HepG2 (cell line): ENCODE results near the gene ARHGAP9. TPM values are rescaled to one million over a fixed set of nuclear protein-coding genes. Genes with fewer than 3 reads are reported as not detected.
"Not testable (repeated sequence)": the region's sequence is repeated elsewhere in the genome, so short reads cannot be mapped to it uniquely, and the experiment has no call there.

Source experiments
- ATAC-seq: fragments of 200-7000 bp; cut with Tn5 transposase; 3 replicates; pipeline ENCODE4 v1.9.1; 2020; ENCODE audit warnings: mild to moderate bottlenecking, moderate library complexity
- BruUV-seq: library from RNA; stranded (reverse); fragments of 400-500 nt; replicated peaks from 2 replicates; lab custom pipeline; 2021; lab: Mats Ljungman, UMichigan
- CTCF ChIA-PET: fragments of 300-600 bp; formaldehyde crosslinking; extraction: SDS; loops from one replicate; lab custom pipeline; 2021; ENCODE audit warnings: low total read pairs, inconsistent platforms, low intra/inter-chr PET ratio; lab: Yijun Ruan, JAX
- POLR2A ChIA-PET: fragments of 350-600 bp; sonication (Branson Sonifier 250); formaldehyde crosslinking; loops from one replicate; lab custom pipeline; 2020; ENCODE audit warnings: antibody characterized with exemption, inconsistent platforms; lab: Yijun Ruan, JAX
- DNase-seq: peaks from one replicate; pipeline ENCODE4 v3.0.0-alpha.2; 2015; ENCODE audit warnings: low spot score
- FAIRE-seq: peaks from 3 replicates; lab custom pipeline; 2011; peaks lifted over from hg19 to GRCh38; lab: Jason Lieb, UNC
- H2AFZ ChIP-seq: one replicate; pipeline ENCODE4 v1.6.1; 2011; ENCODE audit warnings: low read length, inconsistent platforms
- H3K27ac ChIP-seq: fragments of 300-600 bp; 3 replicates; pipeline ENCODE4 v1.8.0; 2011; ENCODE audit warnings: mixed run types, mild to moderate bottlenecking, mixed read lengths, low read length, inconsistent platforms; ENCODE audit not compliant: insufficient read depth; ENCODE audit errors: extremely low read length
- H3K27me3 ChIP-seq, 2 experiments: fragments of 200-600 bp in 1 of 2; 2 replicates in 1 of 2; 3 replicates in 1 of 2; pipeline versions ENCODE4 v1.6.0 to v1.8.0; 2011; ENCODE audit warnings: low read length in 2 of 2, mild to moderate bottlenecking in 2 of 2, moderate library complexity in 2 of 2, inconsistent platforms in 1 of 2; ENCODE audit not compliant: insufficient read depth in 2 of 2, control insufficient read depth in 1 of 2
- H3K36me3 ChIP-seq, 2 experiments: fragments of 200-600 bp in 1 of 2; replicated peaks in 1 of 2; 2 replicates in 1 of 2; 3 replicates in 1 of 2; pipeline versions ENCODE4 v1.5.1 to v1.8.0; 2011; ENCODE audit warnings: low read length in 2 of 2, inconsistent platforms in 1 of 2; ENCODE audit not compliant: insufficient read depth in 2 of 2, control insufficient read depth in 1 of 2
- H3K4me1 ChIP-seq: 2 replicates; pipeline ENCODE4 v1.5.1; 2012; ENCODE audit warnings: low read length, inconsistent platforms; ENCODE audit not compliant: insufficient read depth
- H3K4me2 ChIP-seq: 2 replicates; pipeline ENCODE4 v1.6.0; 2011; ENCODE audit warnings: low read depth, low read length, inconsistent platforms
- H3K4me3 ChIP-seq, 3 experiments: fragments of 200-600 bp in 1 of 3; sonication (generic), shearing (Covaris generic) in 1 of 3; replicated peaks in 1 of 3; 2 replicates each; pipeline ENCODE4 v1.5.1; 2011 to 2016; ENCODE audit warnings: low read length in 3 of 3, inconsistent platforms in 2 of 3, low read depth in 2 of 3, mild to moderate bottlenecking in 2 of 3, control low read depth in 1 of 3, mixed read lengths in 1 of 3; ENCODE audit not compliant: insufficient read depth in 1 of 3
- H3K79me2 ChIP-seq: one replicate; pipeline ENCODE4 v1.6.1; 2011; ENCODE audit warnings: low read length, inconsistent platforms; ENCODE audit not compliant: insufficient read depth
- H3K9ac ChIP-seq: 2 replicates; pipeline ENCODE4 v1.6.0; 2011; ENCODE audit warnings: mild to moderate bottlenecking, low read depth, low read length, inconsistent platforms; ENCODE audit not compliant: insufficient read depth
- H3K9me3 ChIP-seq: 2 replicates; pipeline ENCODE4 v1.5.1; 2012; ENCODE audit warnings: mild to moderate bottlenecking, low read length
- H4K20me1 ChIP-seq: 2 replicates; pipeline ENCODE4 v1.6.0; 2011; ENCODE audit warnings: inconsistent platforms, mild to moderate bottlenecking, low read length, moderate library complexity; ENCODE audit not compliant: insufficient read depth
- FOSL2 ChIP-seq: sonication (generic); formaldehyde crosslinking; IDR thresholded peaks from 2 replicates; pipeline ENCODE4 v1.4.0; 2020; ENCODE audit warnings: missing genetic modification reagents
- FUBP1 ChIP-seq: sonication (generic); formaldehyde crosslinking; IDR thresholded peaks from 2 replicates; pipeline ENCODE4 v1.5.1; 2020; ENCODE audit warnings: missing genetic modification reagents, mild to moderate bottlenecking, borderline replicate concordance
- MED1 ChIP-seq: sonication (generic); formaldehyde crosslinking; IDR thresholded peaks from 2 replicates; pipeline ENCODE4 v1.4.0; 2020; ENCODE audit warnings: missing genetic modification reagents
- PAF1 ChIP-seq: IDR thresholded peaks from 2 replicates; pipeline ENCODE4 v1.6.1; 2016; ENCODE audit warnings: missing genetic modification reagents, missing compliant biosample characterization
- PHF8 ChIP-seq: sonication (generic); formaldehyde crosslinking; IDR thresholded peaks from 2 replicates; pipeline ENCODE4 v1.5.0; 2020; ENCODE audit warnings: missing genetic modification reagents
- POLR2A ChIP-seq, 2 experiments: IDR thresholded peaks; 2 replicates each; pipeline ENCODE4 v1.6.1; 2011; ENCODE audit warnings: low read depth in 2 of 2, low read length in 2 of 2, mild to moderate bottlenecking in 1 of 2, moderate library complexity in 1 of 2; ENCODE audit not compliant: insufficient read depth in 1 of 2
- POLR2AphosphoS5 ChIP-seq: IDR thresholded peaks from 2 replicates; pipeline ENCODE4 v1.6.1; 2012; ENCODE audit warnings: low read depth, low read length
- POLR2G ChIP-seq: fragments of 200-400 bp; formaldehyde crosslinking; IDR thresholded peaks from 2 replicates; pipeline ENCODE4 v1.6.1; 2018; ENCODE audit warnings: mild to moderate bottlenecking, low read depth, low read length, moderate library complexity
- RBFOX2 ChIP-seq: fragments of 200-400 bp; formaldehyde crosslinking; IDR thresholded peaks from 2 replicates; pipeline ENCODE4 v1.6.1; 2017; ENCODE audit warnings: low read depth, mild to moderate bottlenecking, low read length
- WGBS: methylation state at CpG from one replicate; pipeline ENCODE4 v1.1.6; 2017; ENCODE audit warnings: low lambda C conversion rate; 5-methylcytosine and 5-hydroxymethylcytosine counted together
- in situ Hi-C: cut with HindIII; loops from 2 replicates; pipeline ENCODE4 v1.10.0; 2017; ENCODE audit warnings: low pct_unique_long_range_greater_than_20kb; ENCODE audit not compliant: extremely low pct_ligation_motif_present
- intact Hi-C: fragments of 100-400 bp; cut with micrococcal nuclease; formaldehyde crosslinking; loops from one replicate; pipeline ENCODE4 v1.10.0; 2022; ENCODE audit not compliant: unreplicated experiment
- polyA plus RNA-seq, 8 experiments: library from polyadenylated mRNA; depleted of rRNA in 3 of 8; stranded (reverse) in 7 of 8; unstranded in 1 of 8; fragments of >200 nt; fragmentation: Illumina TruSeq in 4 of 8; extraction: Trizol in 4 of 8; gene quantifications; 2 replicates each; pipeline versions ENCODE4 v1.2.1 to v1.2.3, GENCODE V29; 2011 to 2016; ENCODE audit warnings: low read depth in 4 of 8, missing spikeins in 1 of 8, mixed read lengths in 1 of 8; ENCODE audit not compliant: insufficient read depth in 1 of 8
- total RNA-seq, 5 experiments: library from RNA; depleted of rRNA; stranded (reverse); fragments of >200 nt; fragmentation: Illumina TruSeq; extraction: Trizol; gene quantifications; 2 replicates each; pipeline ENCODE4 v1.2.3, GENCODE V29; 2016; ENCODE audit warnings: low read depth in 1 of 5

The ARHGAP9 gene
- total and polyA plus RNA-seq, 2 of the 13 experiments (the other 11 are each of a cell fraction or from before 2014, with no cell fraction given): 0.18 to 1.2 TPM

- not testable (repeated sequence) for H3K27ac ChIP-seq
- peak overlapping the region; percentile 100; the same call in 1 of the 2 replicates for H3K9ac ChIP-seq
- peak; percentile 63 for TF ChIP-seq RBFOX2
- TF ChIP-seq POLR2G: peak; percentile 21; the same call in 1 of the 2 replicates
- TF ChIP-seq, all 625 proteins: peak for 2; not testable (repeated sequence) for 623
- WGBS: 93% methylated on average over 10 of the region's 10 CpGs
- FAIRE-seq, intact Hi-C loops, H3K27me3 ChIP-seq, CTCF ChIA-PET, in situ Hi-C loops, DNase-seq, H2AFZ ChIP-seq, H3K4me3 ChIP-seq, BruUV-seq, H3K9me3 ChIP-seq, ATAC-seq: not testable (repeated sequence)
- Histone ChIP-seq H4K20me1 (peaks cover 35% of the 10 kb centered on the region), H3K4me1 (peaks cover 31% of the 10 kb centered on the region), H3K36me3 (peaks cover 20 to 46% of the 10 kb centered on the region in 2 experiments), H3K79me2 (peaks cover 24% of the 10 kb centered on the region), H3K4me2 (peak overlapping the region; percentile 85; the same call in 1 of the 2 replicates)
- POLR2A ChIA-PET: interaction anchor here (1.0 to 7.8 kb wide), 9 partner anchors 14 to 83 kb away, joined by 3 to 90 read pairs (median 4); partner anchors contain the start of genes DCTN2, INHBC and PIP4K2C
Observed at GRCh38 chr12:57517718-57518117, 38.1 kb upstream of the ARHGAP9 start.

GRCh38 chr12:57517187-57517586, 37.5 kb upstream of the ARHGAP9 start:
- WGBS: 88% methylated on average over 1 of the region's 1 CpG
- no peak for FAIRE-seq
- H4K20me1 ChIP-seq: peaks cover 35% of the 10 kb centered on the region
- ATAC-seq: no peak
- ChIA-PET POLR2A (interaction anchor here (0.7 to 7.8 kb wide), 10 partner anchors 11 to 115 kb away, joined by 3 to 90 read pairs (median 4); partner anchors contain the start of genes B4GALNT1, DCTN2, INHBC and INHBE), CTCF (no interaction called here)
- H3K4me3 ChIP-seq: no peak overlapping the region
- no peak overlapping the region for H3K4me2 ChIP-seq
- H3K27me3 ChIP-seq: no peaks in the 10 kb centered on the region; a peak in 1 of 5 replicates
- H3K79me2 ChIP-seq: peaks cover 24% of the 10 kb centered on the region
- H3K27ac ChIP-seq: no peak overlapping the region
- H2AFZ ChIP-seq: no peak overlapping the region
- H3K36me3 ChIP-seq: peaks cover 22 to 52% of the 10 kb centered on the region in 2 experiments
- peaks cover 31% of the 10 kb centered on the region for H3K4me1 ChIP-seq
- no TSS peak for BruUV-seq
- TF ChIP-seq PAF1: peak; percentile 70; the same call in 1 of the 2 replicates
- TF ChIP-seq POLR2A (IDR thresholded peaks at IDR 0.05; ENCODE audit: insufficient read depth in 1 of 2, low read depth in 2 of 2, low read length in 2 of 2): peak in 1 of 2 experiments; percentile 38; a peak in 2 of 4 replicates
- no peak for TF ChIP-seq PHF8 (CRISPR knock-in tag)
- TF ChIP-seq FOSL2 (CRISPR knock-in tag): 0 out of 2 replicates have a peak, but pooled peaks have one; percentile 9
- no peak for TF ChIP-seq MED1 (CRISPR knock-in tag)
- TF ChIP-seq POLR2AphosphoS5: peak; percentile 50
- TF ChIP-seq POLR2G: peak; percentile 13; the same call in 1 of the 2 replicates
- TF ChIP-seq RBFOX2: peak; percentile 66
- no peak for TF ChIP-seq FUBP1 (CRISPR knock-in tag)
- no peak overlapping the region for H3K9ac ChIP-seq
- no peak for DNase-seq
- H3K9me3 ChIP-seq: no peaks in the 10 kb centered on the region
- in situ Hi-C loops (no loop called here), intact Hi-C loops (no loop called here)
